PC-3 (cell line): ENCODE data around the gene DNMBP. TPM values are rescaled to one million over a fixed set of nuclear protein-coding genes. Genes with fewer than 3 reads are reported as not detected.
A peak's percentile ranks its signal among the peaks of the same experiment; 100 is the strongest.

Experiments
- ATAC-seq: fragments of 200-7000 bp; cut with Tn5 transposase; 2 replicates; pipeline ENCODE4 v1.9.1; 2020; ENCODE audit warnings: mild to moderate bottlenecking, moderate library complexity
- BruUV-seq: library from RNA; stranded (reverse); fragments of 400-500 nt; replicated peaks from 2 replicates; lab custom pipeline; 2021; lab: Mats Ljungman, UMichigan
- CTCF ChIA-PET: fragments of 300-600 bp; sonication (Branson Sonifier 250); formaldehyde crosslinking; loops from one replicate; lab custom pipeline; 2022; ENCODE audit warnings: antibody characterized with exemption; lab: Charles Lee
- POLR2A ChIA-PET: fragments of 300-600 bp; sonication (Branson Sonifier 250); formaldehyde crosslinking; loops from one replicate; lab custom pipeline; 2022; ENCODE audit warnings: antibody characterized with exemption; ENCODE audit not compliant: unreplicated experiment; lab: Charles Lee
- DNase-seq: peaks from one replicate; pipeline ENCODE4 v3.0.0-alpha.2; 2015
- H2AFZ ChIP-seq: fragments of 300-600 bp; sonication (generic); 2 replicates; pipeline ENCODE4 v1.6.0; 2016; ENCODE audit warnings: antibody characterized with exemption, low read length
- H3F3A ChIP-seq: fragments of 300-600 bp; sonication (generic); one replicate; pipeline ENCODE4 v1.6.0; 2017; ENCODE audit warnings: antibody characterized with exemption, low read length, control low read depth, mild to moderate bottlenecking; ENCODE audit not compliant: unreplicated experiment
- H3K27ac ChIP-seq: fragments of 300-600 bp; sonication (generic); 2 replicates; pipeline ENCODE4 v1.5.1; 2016; ENCODE audit warnings: mild to moderate bottlenecking, low read length
- H3K27me3 ChIP-seq: fragments of 300-600 bp; sonication (generic); 2 replicates; pipeline ENCODE4 v1.6.1; 2016; ENCODE audit warnings: low read length, mixed read lengths
- H3K36me3 ChIP-seq: fragments of 300-600 bp; sonication (generic); 2 replicates; pipeline ENCODE4 v1.6.1; 2016; ENCODE audit warnings: low read depth, mixed run types, low read length, mixed read lengths
- H3K4me1 ChIP-seq: fragments of 300-600 bp; sonication (generic); 2 replicates; pipeline ENCODE4 v1.5.1; 2016; ENCODE audit warnings: low read length; ENCODE audit not compliant: insufficient read depth
- H3K4me2 ChIP-seq: fragments of 300-600 bp; sonication (generic); 2 replicates; pipeline ENCODE4 v1.6.0; 2016; ENCODE audit warnings: low read length
- H3K4me3 ChIP-seq: fragments of 300-600 bp; sonication (generic); 2 replicates; pipeline ENCODE4 v1.5.1; 2016; ENCODE audit warnings: mild to moderate bottlenecking, low read length, mixed read lengths
- H3K79me2 ChIP-seq: fragments of 300-600 bp; sonication (generic); 2 replicates; pipeline ENCODE4 v1.6.1; 2017; ENCODE audit warnings: low read length, mixed read lengths
- H3K9ac ChIP-seq: fragments of 300-600 bp; sonication (generic); 2 replicates; pipeline ENCODE4 v1.6.0; 2016; ENCODE audit warnings: mild to moderate bottlenecking, low read length
- H3K9me2 ChIP-seq: fragments of 300-600 bp; sonication (generic); replicated peaks from 2 replicates; pipeline ENCODE4 v1.6.1; 2016; ENCODE audit warnings: mixed run types, low read length, mixed read lengths
- H3K9me3 ChIP-seq: fragments of 300-600 bp; sonication (generic); 2 replicates; pipeline ENCODE4 v1.6.1; 2016; ENCODE audit warnings: low read length, mixed read lengths
- H4K20me1 ChIP-seq: fragments of 300-600 bp; sonication (generic); 2 replicates; pipeline ENCODE4 v1.6.1; 2016; ENCODE audit warnings: low read length, mixed read lengths
- CTCF ChIP-seq: fragments of 300-600 bp; sonication (generic); conservative IDR thresholded peaks from 2 replicates; pipeline ENCODE4 v1.5.1; 2017; ENCODE audit warnings: antibody characterized with exemption, low read depth, mild to moderate bottlenecking, low read length
- EZH2 ChIP-seq: fragments of 300-600 bp; sonication (generic); IDR thresholded peaks from one replicate; pipeline ENCODE4 v1.6.1; 2017; ENCODE audit warnings: antibody characterized with exemption, mild to moderate bottlenecking, low read length; ENCODE audit not compliant: unreplicated experiment
- EZH2phosphoT487 ChIP-seq: fragments of 300-600 bp; sonication (generic); IDR thresholded peaks from 2 replicates; pipeline ENCODE4 v1.6.1; 2018; ENCODE audit warnings: mild to moderate bottlenecking, antibody characterized with exemption, low read length, borderline replicate concordance
- intact Hi-C: fragments of 100-400 bp; cut with micrococcal nuclease; formaldehyde crosslinking; loops from 2 replicates; pipeline ENCODE4 v1.9.0; 2023
- total RNA-seq: library from RNA; depleted of rRNA; stranded (reverse); fragments of >200 nt; gene quantifications from 2 replicates; pipeline ENCODE4 v1.2.3, GENCODE V29; 2014

The DNMBP gene
- total RNA-seq, 1 experiment from 2014 or later = 6.2 TPM

- no peak overlapping the region for H3K4me3 ChIP-seq
- no peaks in the 10 kb centered on the region for H4K20me1 ChIP-seq
- intact Hi-C loops = no loop called here
- H3F3A ChIP-seq = peaks cover 3% of the 10 kb centered on the region
- H3K9me3 ChIP-seq = no peaks in the 10 kb centered on the region
- ChIA-PET POLR2A (no interaction called here), CTCF (no interaction called here)
- no peak overlapping the region for H3K27ac ChIP-seq
- no peak for TF ChIP-seq CTCF
- TF ChIP-seq EZH2phosphoT487 = no peak
- no peak for TF ChIP-seq EZH2
- H3K4me1 ChIP-seq = peaks cover 39% of the 10 kb centered on the region
- ATAC-seq = no peak
- BruUV-seq = no TSS peak
- H3K4me2 ChIP-seq = no peak overlapping the region
- no peak for DNase-seq
- no peak overlapping the region for H3K9ac ChIP-seq
- no peaks in the 10 kb centered on the region for H3K27me3 ChIP-seq
- H2AFZ ChIP-seq = no peak overlapping the region
- no peaks in the 10 kb centered on the region for H3K36me3 ChIP-seq
- H3K9me2 ChIP-seq = no peaks in the 10 kb centered on the region
- peaks cover 24% of the 10 kb centered on the region for H3K79me2 ChIP-seq
Measured at GRCh38 chr10:99924451-99925255, 85.1 kb downstream of the DNMBP start.

- ATAC-seq (peak; percentile 78), DNase-seq (peak; percentile 84)
- TF ChIP-seq CTCF (no peak), EZH2 (no peak), EZH2phosphoT487 (no peak)
- H2AFZ ChIP-seq = no peak overlapping the region
- H3K4me3 ChIP-seq = no peak overlapping the region
- intact Hi-C loops = no loop called here
- peak overlapping the region; percentile 69 for H3K27ac ChIP-seq
- H3K4me2 ChIP-seq = peak overlapping the region; percentile 43; the same call in 1 of the 2 replicates
- no peaks in the 10 kb centered on the region for H3K36me3 ChIP-seq
- ChIA-PET POLR2A (interaction anchor here (1.0 kb wide), 1 partner anchor 44 kb away, joined by 6 read pairs; no protein-coding TSS in a partner anchor), CTCF (interaction anchor here (0.6 to 1.0 kb wide), 3 partner anchors 63 to 157 kb away, joined by 3 to 4 read pairs (median 4); no protein-coding TSS in a partner anchor)
- peaks cover 3% of the 10 kb centered on the region for H3F3A ChIP-seq
- no peaks in the 10 kb centered on the region for H4K20me1 ChIP-seq
- H3K79me2 ChIP-seq = peaks cover 14% of the 10 kb centered on the region; the same call in 1 of the 2 replicates
- H3K4me1 ChIP-seq = peaks cover 32% of the 10 kb centered on the region
- H3K9me3 ChIP-seq = no peaks in the 10 kb centered on the region
- no peaks in the 10 kb centered on the region for H3K9me2 ChIP-seq
- no TSS peak for BruUV-seq
- no peaks in the 10 kb centered on the region for H3K27me3 ChIP-seq
- no peak overlapping the region for H3K9ac ChIP-seq
Measured at GRCh38 chr10:99921948-99922347, 87.8 kb downstream of the DNMBP start.

GRCh38 chr10:99920901-99921300 lies 88.8 kb downstream of the DNMBP start:
- ChIA-PET CTCF (no interaction called here), POLR2A (interaction anchor here (0.7 kb wide), 1 partner anchor 271 kb away, joined by 3 read pairs; no protein-coding TSS in a partner anchor)
- BruUV-seq = no TSS peak
- Histone ChIP-seq H3K9ac (no peak overlapping the region), H3K27me3 (no peaks in the 10 kb centered on the region), H3K4me3 (no peak overlapping the region), H3K4me1 (peaks cover 24% of the 10 kb centered on the region), H3K9me2 (no peaks in the 10 kb centered on the region), H3K79me2 (peaks cover 8% of the 10 kb centered on the region; the same call in 1 of the 2 replicates), H2AFZ (no peak overlapping the region), H3K4me2 (peak overlapping the region; percentile 43), H3F3A (peaks cover 3% of the 10 kb centered on the region), H3K36me3 (no peaks in the 10 kb centered on the region), H3K9me3 (no peaks in the 10 kb centered on the region), H3K27ac (peak overlapping the region; percentile 69), H4K20me1 (no peaks in the 10 kb centered on the region)
- intact Hi-C loops = no loop called here
- DNase-seq = peak; percentile 86
- no peak for TF ChIP-seq EZH2phosphoT487
- no peak for TF ChIP-seq EZH2
- TF ChIP-seq CTCF = no peak
- ATAC-seq = peak; percentile 89
